GM23248 (cell line): ENCODE data around the gene CELSR2. TPM values are rescaled to one million over a fixed set of nuclear protein-coding genes. Genes with fewer than 3 reads are reported as not detected.

ENCODE experiments used
- DNase-seq: peaks from one replicate; pipeline ENCODE4 v3.0.0-alpha.2; 2015
- H2AFZ ChIP-seq: fragments of 200-600 bp; sonication (generic); 2 replicates; pipeline ENCODE4 v1.6.1; 2016; ENCODE audit warnings: antibody characterized with exemption
- H3F3A ChIP-seq: fragments of 200-600 bp; sonication (generic); 2 replicates; pipeline ENCODE4 v1.6.1; 2016; ENCODE audit warnings: mild to moderate bottlenecking, antibody characterized with exemption, mixed run types; ENCODE audit not compliant: insufficient read depth
- H3K27ac ChIP-seq: fragments of 200-600 bp; sonication (generic); 2 replicates; pipeline ENCODE4 v1.5.1; 2016; ENCODE audit warnings: mild to moderate bottlenecking
- H3K27me3 ChIP-seq: fragments of 200-600 bp; sonication (generic); replicated peaks from 2 replicates; pipeline ENCODE4 v1.6.1; 2016; ENCODE audit warnings: mild to moderate bottlenecking; ENCODE audit not compliant: insufficient read depth
- H3K36me3 ChIP-seq: fragments of 200-600 bp; sonication (generic); 2 replicates; pipeline ENCODE4 v1.6.1; 2016; ENCODE audit warnings: low read depth, mild to moderate bottlenecking
- H3K4me1 ChIP-seq: fragments of 200-600 bp; sonication (generic); 2 replicates; pipeline ENCODE4 v1.6.1; 2016; ENCODE audit warnings: mild to moderate bottlenecking; ENCODE audit not compliant: insufficient read depth
- H3K4me2 ChIP-seq: fragments of 200-600 bp; sonication (generic); one replicate; pipeline ENCODE4 v1.6.1; 2016; ENCODE audit warnings: mild to moderate bottlenecking; ENCODE audit not compliant: unreplicated experiment
- H3K4me3 ChIP-seq: fragments of 200-600 bp; sonication (generic); 2 replicates; pipeline ENCODE4 v1.5.1; 2016; ENCODE audit warnings: mild to moderate bottlenecking
- H3K79me2 ChIP-seq: fragments of 200-600 bp; sonication (generic); 2 replicates; pipeline ENCODE4 v1.6.1; 2016; ENCODE audit warnings: mild to moderate bottlenecking; ENCODE audit not compliant: insufficient read depth
- H3K9ac ChIP-seq: fragments of 200-600 bp; sonication (generic); 2 replicates; pipeline ENCODE4 v1.6.1; 2016; ENCODE audit warnings: mild to moderate bottlenecking
- H3K9me2 ChIP-seq: fragments of 200-600 bp; sonication (generic); 2 replicates; pipeline ENCODE4 v1.6.1; 2016; ENCODE audit warnings: mixed run types, mild to moderate bottlenecking, moderate library complexity; ENCODE audit not compliant: insufficient read depth
- H3K9me3 ChIP-seq: fragments of 200-600 bp; sonication (generic); one replicate; pipeline ENCODE4 v1.6.1; 2017; ENCODE audit warnings: low read depth
- H4K20me1 ChIP-seq: fragments of 200-600 bp; sonication (generic); 2 replicates; pipeline ENCODE4 v1.6.0; 2016; ENCODE audit not compliant: insufficient read depth
- EZH2 ChIP-seq: fragments of 200-600 bp; sonication (generic); IDR thresholded peaks from 2 replicates; pipeline ENCODE4 v1.6.1; 2018; ENCODE audit warnings: antibody characterized with exemption, mild to moderate bottlenecking; ENCODE audit not compliant: insufficient read depth, poor library complexity, severe bottlenecking
- EZH2phosphoT487 ChIP-seq: fragments of 200-600 bp; sonication (generic); IDR thresholded peaks from 2 replicates; pipeline ENCODE4 v1.6.1; 2018; ENCODE audit warnings: antibody characterized with exemption, moderate library complexity, mild to moderate bottlenecking, low read depth; ENCODE audit not compliant: insufficient read depth
- WGBS, 2 experiments: methylation state at CpG; one replicate each; pipeline ENCODE4 v1.1.6; 2015 to 2017; ENCODE audit warnings: low lambda C conversion rate in 2 of 2, low coverage in 1 of 2; ENCODE audit errors: missing lambda C conversion rate in 2 of 2; 5-methylcytosine and 5-hydroxymethylcytosine counted together
- in situ Hi-C: fragments of 300-500 bp; cut with MboI; formaldehyde crosslinking; loops from 2 replicates; pipeline ENCODE4 v1.15.0; 2020
- polyA plus RNA-seq: library from polyadenylated mRNA; unstranded; fragments of >200 nt; fragmentation: Nextera tagmentation; extraction: Ambion mirVana; gene quantifications from 2 replicates; pipeline ENCODE4 v1.2.1, GENCODE V29; 2016
- total RNA-seq: library from RNA; depleted of rRNA; stranded (reverse); fragments of >200 nt; shearing (Covaris generic); gene quantifications from 2 replicates; pipeline ENCODE4 v1.2.3, GENCODE V29; 2014

The CELSR2 gene
- total and polyA plus RNA-seq, 2 experiments from 2014 or later = 0.11 to 0.32 TPM

GRCh38 chr1:109274533-109275476 lies 25.5 kb downstream of the CELSR2 start:
- H4K20me1 ChIP-seq = no peaks in the 10 kb centered on the region
- H3K4me1 ChIP-seq = peaks cover 6% of the 10 kb centered on the region; the same call in 1 of the 2 replicates
- H3K27me3 ChIP-seq = no peaks in the 10 kb centered on the region
- H3F3A ChIP-seq = no peaks in the 10 kb centered on the region; the same call in 1 of the 2 replicates
- no peak overlapping the region for H3K4me3 ChIP-seq
- WGBS, 2 experiments = 62 to 69% methylated on average over 21 to 24 of the region's 24 CpGs
- H3K79me2 ChIP-seq = no peaks in the 10 kb centered on the region
- in situ Hi-C loops = loop anchor here (5.0 kb wide), 1 partner anchor 122 kb away; the partner anchor contains the start of gene SORT1
- no peak overlapping the region for H2AFZ ChIP-seq
- no peak overlapping the region for H3K9ac ChIP-seq
- H3K36me3 ChIP-seq = no peaks in the 10 kb centered on the region
- no peak overlapping the region for H3K4me2 ChIP-seq
- no peaks in the 10 kb centered on the region for H3K9me3 ChIP-seq
- peak; percentile 35 for DNase-seq
- no peaks in the 10 kb centered on the region for H3K9me2 ChIP-seq
- no peak overlapping the region for H3K27ac ChIP-seq
- TF ChIP-seq EZH2 (no peak), EZH2phosphoT487 (no peak)

GRCh38 chr1:109275706-109276345 lies 26.5 kb downstream of the CELSR2 start:
- H3K9me3 ChIP-seq = no peaks in the 10 kb centered on the region
- H3K4me2 ChIP-seq = no peak overlapping the region
- H3F3A ChIP-seq = no peaks in the 10 kb centered on the region; the same call in 1 of the 2 replicates
- H3K9ac ChIP-seq = no peak overlapping the region
- H3K27ac ChIP-seq = no peak overlapping the region
- no peaks in the 10 kb centered on the region for H3K9me2 ChIP-seq
- in situ Hi-C loops = loop anchor here (5.0 kb wide), 1 partner anchor 121 kb away; the partner anchor contains the start of gene SORT1
- 58 to 65% methylated on average over 9 of the region's 9 CpGs for WGBS, 2 experiments
- H3K79me2 ChIP-seq = peaks cover under 1% of the 10 kb centered on the region; the same call in 1 of the 2 replicates
- H3K36me3 ChIP-seq = no peaks in the 10 kb centered on the region
- H3K4me3 ChIP-seq = no peak overlapping the region
- H4K20me1 ChIP-seq = no peaks in the 10 kb centered on the region
- H3K27me3 ChIP-seq = no peaks in the 10 kb centered on the region
- no peak overlapping the region for H2AFZ ChIP-seq
- no peak for TF ChIP-seq EZH2
- TF ChIP-seq EZH2phosphoT487 = no peak
- peaks cover 6% of the 10 kb centered on the region; the same call in 1 of the 2 replicates for H3K4me1 ChIP-seq
- DNase-seq = peak; percentile 73

GRCh38 chr1:109277434-109278204 lies 28.3 kb downstream of the CELSR2 start:
- 67 to 68% methylated on average over 7 of the region's 7 CpGs for WGBS, 2 experiments
- no peak overlapping the region for H3K4me2 ChIP-seq
- H2AFZ ChIP-seq = no peak overlapping the region

More at GRCh38 chr1:109277434-109278204, 28.3 kb downstream of the CELSR2 start:
- no peaks in the 10 kb centered on the region for H3K36me3 ChIP-seq
- peaks cover 17% of the 10 kb centered on the region for H3K79me2 ChIP-seq
- DNase-seq = peak; percentile 72
- no peaks in the 10 kb centered on the region for H3K9me3 ChIP-seq
- H3F3A ChIP-seq = no peaks in the 10 kb centered on the region; the same call in 1 of the 2 replicates
- H3K4me3 ChIP-seq = no peak overlapping the region
- no peak overlapping the region for H3K27ac ChIP-seq
- TF ChIP-seq EZH2 (no peak), EZH2phosphoT487 (no peak)
- H3K9ac ChIP-seq = no peak overlapping the region
- H3K27me3 ChIP-seq = no peaks in the 10 kb centered on the region
- no peaks in the 10 kb centered on the region for H3K9me2 ChIP-seq
- H4K20me1 ChIP-seq = no peaks in the 10 kb centered on the region
- in situ Hi-C loops = loop anchor here (5.0 kb wide), 1 partner anchor 120 kb away; the partner anchor contains the start of gene SORT1
- H3K4me1 ChIP-seq = peaks cover 6% of the 10 kb centered on the region; the same call in 1 of the 2 replicates
